Panc1 (cell line): ENCODE measurements around the gene CEACAM16. TPM values are rescaled to one million over a fixed set of nuclear protein-coding genes. Genes with fewer than 3 reads are reported as not detected.

Experiments used
- ATAC-seq: fragments of 200-7000 bp; cut with Tn5 transposase; 2 replicates; pipeline ENCODE4 v1.9.1; 2020; ENCODE audit warnings: mild to moderate bottlenecking, moderate library complexity
- BruUV-seq: library from RNA; stranded (reverse); fragments of 400-500 nt; replicated peaks from 2 replicates; lab custom pipeline; 2021; lab: Mats Ljungman, UMichigan
- CTCF ChIA-PET: fragments of 300-600 bp; sonication (Branson Sonifier 250); formaldehyde crosslinking; loops from one replicate; lab custom pipeline; 2022; ENCODE audit warnings: antibody characterized with exemption; lab: Charles Lee
- POLR2A ChIA-PET: fragments of 300-600 bp; sonication (Branson Sonifier 250); formaldehyde crosslinking; loops from one replicate; lab custom pipeline; 2022; ENCODE audit warnings: antibody characterized with exemption; lab: Charles Lee
- DNase-seq: peaks from one replicate; pipeline ENCODE4 v3.0.0-alpha.2; 2010; ENCODE audit warnings: low read depth, low spot score
- H3K27ac ChIP-seq: 2 replicates; pipeline ENCODE4 v1.5.1; 2011; ENCODE audit warnings: mild to moderate bottlenecking, low read length, inconsistent platforms
- H3K27me3 ChIP-seq: fragments of 200-500 bp; sonication (Bioruptor generic); 2 replicates; pipeline ENCODE4 v1.6.0; 2014; ENCODE audit warnings: low read length, inconsistent platforms; ENCODE audit not compliant: control insufficient read depth, insufficient read depth
- H3K36me3 ChIP-seq: fragments of 200-500 bp; sonication (Bioruptor generic); 2 replicates; pipeline ENCODE4 v1.5.1; 2014; ENCODE audit warnings: inconsistent platforms, mild to moderate bottlenecking, low read length, moderate library complexity; ENCODE audit not compliant: control insufficient read depth, insufficient read depth
- H3K4me1 ChIP-seq: 2 replicates; pipeline ENCODE4 v1.5.1; 2011; ENCODE audit warnings: inconsistent platforms, mild to moderate bottlenecking, low read length, moderate library complexity; ENCODE audit not compliant: control insufficient read depth, insufficient read depth
- H3K4me3 ChIP-seq, 2 experiments: 2 replicates each; pipeline ENCODE4 v1.5.1; 2011 to 2012; ENCODE audit warnings: low read depth in 2 of 2, low read length in 2 of 2, mild to moderate bottlenecking in 2 of 2, inconsistent platforms in 1 of 2, moderate library complexity in 1 of 2
- H3K9me3 ChIP-seq: fragments of 200-500 bp; sonication (Bioruptor generic); 2 replicates; pipeline ENCODE4 v1.5.1; 2014; ENCODE audit warnings: low read depth, mild to moderate bottlenecking, inconsistent platforms, low read length, moderate library complexity; ENCODE audit not compliant: control insufficient read depth, insufficient read depth
- CTCF ChIP-seq: fragments of 450-650 bp; IDR thresholded peaks from 2 replicates; pipeline ENCODE4 v1.5.1; 2017; ENCODE audit warnings: mild to moderate bottlenecking
- POLR2AphosphoS5 ChIP-seq: IDR thresholded peaks from 2 replicates; pipeline ENCODE4 v1.6.1; 2012; ENCODE audit warnings: mild to moderate bottlenecking, low read depth, low read length, moderate library complexity
- REST ChIP-seq, 2 experiments: IDR thresholded peaks; 2 replicates each; pipeline ENCODE4 v1.6.1; 2011 to 2012; ENCODE audit warnings: low read depth in 2 of 2, control low read depth in 1 of 2, low read length in 1 of 2, mild to moderate bottlenecking in 1 of 2, moderate library complexity in 1 of 2; ENCODE audit not compliant: insufficient read depth in 1 of 2
- SIN3A ChIP-seq: IDR thresholded peaks from 2 replicates; pipeline ENCODE4 v1.6.1; 2012; ENCODE audit warnings: low read depth, mild to moderate bottlenecking, low read length, moderate library complexity, borderline replicate concordance; ENCODE audit not compliant: insufficient read depth
- TCF7L2 ChIP-seq: IDR thresholded peaks from 2 replicates; pipeline ENCODE4 v1.6.1; 2011; ENCODE audit warnings: mild to moderate bottlenecking, low read depth, low read length, inconsistent platforms
- in situ Hi-C: cut with HindIII; loops from 2 replicates; pipeline ENCODE4 v1.10.0; 2016; ENCODE audit warnings: low sequenced_read_pairs, low pct_unique_long_range_greater_than_20kb
- intact Hi-C: fragments of 100-400 bp; cut with micrococcal nuclease; formaldehyde crosslinking; loops from one replicate; pipeline ENCODE4 v1.10.0; 2022; ENCODE audit not compliant: unreplicated experiment
- total RNA-seq: library from RNA; stranded (reverse); gene quantifications from one replicate; pipeline ENCODE4 v1.2.1, GENCODE V29; 2021; ENCODE audit not compliant: unreplicated experiment

Gene CEACAM16
- total RNA-seq, 1 experiment from 2014 or later: not detected

- Histone ChIP-seq H3K4me1 (peaks cover 48% of the 10 kb centered on the region), H3K27me3 (no peaks in the 10 kb centered on the region), H3K36me3 (no peaks in the 10 kb centered on the region; the same call in 1 of the 2 replicates), H3K4me3 (peak overlapping the region; percentile 12 to 72; a peak in 3 of 4 replicates), H3K9me3 (no peaks in the 10 kb centered on the region), H3K27ac (peak overlapping the region; percentile 75)
- intact Hi-C loops (no loop called here), in situ Hi-C loops (no loop called here)
- TF ChIP-seq SIN3A: no peak
- no peak for TF ChIP-seq POLR2AphosphoS5
- TF ChIP-seq TCF7L2: no peak
- TF ChIP-seq REST (IDR thresholded peaks at IDR 0.05; ENCODE audit: insufficient read depth in 1 of 2, low read depth in 2 of 2, low read length in 1 of 2): no peak
- no peak for TF ChIP-seq CTCF
- DNase-seq: no peak
- ChIA-PET CTCF (interaction anchor here (0.7 to 1.3 kb wide), 2 partner anchors 63 to 84 kb away, joined by 4 to 5 read pairs; no protein-coding TSS in a partner anchor), POLR2A (no interaction called here)
- TSS peak; percentile 45 for BruUV-seq
- ATAC-seq: no peak
These were observed 53.3 kb downstream of the CEACAM16 start for GRCh38 chr19:44752123-44752815.

GRCh38 chr19:44752816-44753625 lies 54.1 kb downstream of the CEACAM16 start:
- ChIA-PET POLR2A (interaction anchor here (0.7 kb wide), 1 partner anchor 12 kb away, joined by 5 read pairs; no protein-coding TSS in a partner anchor), CTCF (interaction anchor here (1.3 kb wide), 1 partner anchor 64 kb away, joined by 4 read pairs; no protein-coding TSS in a partner anchor)
- peak; percentile 54 for DNase-seq
- BruUV-seq: no TSS peak
- Histone ChIP-seq H3K4me3 (peak overlapping the region; percentile 12 to 72; a peak in 3 of 4 replicates), H3K4me1 (peaks cover 48% of the 10 kb centered on the region), H3K27me3 (no peaks in the 10 kb centered on the region), H3K27ac (peak overlapping the region; percentile 75), H3K36me3 (no peaks in the 10 kb centered on the region; the same call in 1 of the 2 replicates), H3K9me3 (no peaks in the 10 kb centered on the region)
- TF ChIP-seq CTCF (no peak), TCF7L2 (no peak), SIN3A (peak; percentile 75; the same call in 1 of the 2 replicates), POLR2AphosphoS5 (peak; percentile 77), REST (IDR thresholded peaks at IDR 0.05; ENCODE audit: insufficient read depth in 1 of 2, low read depth in 2 of 2, low read length in 1 of 2) (no peak)
- in situ Hi-C loops (no loop called here), intact Hi-C loops (no loop called here)
- peak; percentile 72 for ATAC-seq
